Measurements from ENCODE around the gene DENND2D. TPM values are rescaled to one million over a fixed set of nuclear protein-coding genes. Genes with fewer than 3 reads are reported as not detected.

DENND2D gene
- total RNA-seq, 1 experiment from 2014 or later = 0.11 TPM

- Histone ChIP-seq H3T11ph (ENCODE audit: low read length) (no peak overlapping the region), H3K27me3 (ENCODE audit: insufficient read depth, low read length) (no peaks in the 10 kb centered on the region), H3K14ac (ENCODE audit: insufficient read depth, low read length) (no peak overlapping the region), H4K8ac (replicated peaks; ENCODE audit: insufficient read length, low read depth, low read length) (no peak overlapping the region), H3K23me2 (ENCODE audit: insufficient read length, low read depth, low read length, poor library complexity, severe bottlenecking) (no peaks in the 10 kb centered on the region), H3K56ac (ENCODE audit: insufficient read length, low read depth, low read length) (no peak overlapping the region), H2AK5ac (ENCODE audit: insufficient read length, low read length) (no peak overlapping the region), H2BK120ac (ENCODE audit: low read depth, low read length, poor library complexity, severe bottlenecking) (no peak overlapping the region), H3K9ac (ENCODE audit: extremely low read depth, insufficient read length, low read length) (no peak overlapping the region), H4K20me1 (ENCODE audit: control insufficient read depth, insufficient read depth, insufficient read length) (no peaks in the 10 kb centered on the region), H3K27ac (ENCODE audit: insufficient read length, low read depth, low read length) (no peak overlapping the region), H3K79me1 (ENCODE audit: insufficient read depth, low read depth, low read length, poor library complexity, severe bottlenecking) (no peaks in the 10 kb centered on the region), H2BK12ac (ENCODE audit: insufficient read length, low read depth, low read length) (no peak overlapping the region), H2AFZ (ENCODE audit: low read length) (no peak overlapping the region), H3K4me1 (ENCODE audit: insufficient read depth, low read length) (peaks cover 2% of the 10 kb centered on the region), H3K9me3 (ENCODE audit: control insufficient read depth, low read depth, low read length) (no peaks in the 10 kb centered on the region), H4K5ac (ENCODE audit: insufficient read length, low read depth, low read length) (no peak overlapping the region), H4K91ac (ENCODE audit: insufficient read length, low read depth, low read length) (no peak overlapping the region), H3K79me2 (ENCODE audit: insufficient read depth, low read length) (no peaks in the 10 kb centered on the region), H3K4ac (ENCODE audit: low read depth, low read length) (no peak overlapping the region), H2BK20ac (ENCODE audit: low read depth, low read length, poor library complexity, severe bottlenecking) (no peak overlapping the region), H3K23ac (ENCODE audit: insufficient read length, low read depth, low read length) (no peak overlapping the region), H3K4me2 (ENCODE audit: insufficient read depth, insufficient read length, low read length) (no peak overlapping the region), H2BK5ac (ENCODE audit: insufficient read length, low read length) (no peak overlapping the region), H2BK15ac (ENCODE audit: low read depth, low read length) (no peak overlapping the region), H3K18ac (ENCODE audit: insufficient read length, low read depth, low read length) (no peak overlapping the region)
- no peak overlapping the region for H3K27ac Mint-ChIP-seq
- no peaks in the 10 kb centered on the region for H3K9me3 Mint-ChIP-seq
- H3K27me3 Mint-ChIP-seq (ENCODE audit: low read depth) = peaks cover 17% of the 10 kb centered on the region
- peaks cover 39 to 46% of the 10 kb centered on the region in 2 experiments for H3K4me1 Mint-ChIP-seq
- H3K4me3 Mint-ChIP-seq = no peak overlapping the region
- no peak for TF ChIP-seq CTCF (conservative IDR thresholded peaks at IDR 0.05)
- no peak for DNase-seq
- no peaks in the 10 kb centered on the region; a peak in 1 of 7 replicates for H3K36me3 Mint-ChIP-seq (ENCODE audit: insufficient read depth in 1 of 3, low read depth in 3 of 3)
Measured at GRCh38 chr1:111225091-111225490, 24.6 kb upstream of the DENND2D start.

All from H9 (cell line).